ENCODE results near the gene AFAP1. TPM values are rescaled to one million over a fixed set of nuclear protein-coding genes. Genes with fewer than 3 reads are reported as not detected.

Gene AFAP1
- polyA plus RNA-seq, 3 donors, result 18.7 to 26.2 (median 22.8) TPM

DNA sequence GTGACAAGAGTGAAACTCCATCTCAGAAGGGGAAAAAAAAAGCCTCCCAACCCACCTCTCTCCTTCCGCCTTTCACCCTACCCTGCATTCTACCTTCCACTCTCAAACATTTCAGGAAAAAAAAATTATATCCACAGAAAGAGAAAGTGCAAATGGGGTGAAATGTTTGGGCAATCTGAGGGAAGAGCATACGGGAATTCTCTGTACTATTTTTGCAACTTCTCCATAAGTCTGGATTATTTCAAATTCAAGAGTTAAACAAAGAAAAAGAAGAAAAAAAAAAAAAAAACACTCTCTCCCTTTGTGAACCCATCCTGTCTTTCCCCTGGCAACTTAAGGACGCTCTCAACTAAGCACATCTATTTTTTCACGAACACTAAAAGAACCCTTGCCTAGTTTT lies 41.3 kb downstream of the AFAP1 start:
- no peak for DNase-seq

- DNase-seq, result no peak
These were observed 41.9 kb downstream of the AFAP1 start for GRCh38 chr4:7897811-7898210.

DNA sequence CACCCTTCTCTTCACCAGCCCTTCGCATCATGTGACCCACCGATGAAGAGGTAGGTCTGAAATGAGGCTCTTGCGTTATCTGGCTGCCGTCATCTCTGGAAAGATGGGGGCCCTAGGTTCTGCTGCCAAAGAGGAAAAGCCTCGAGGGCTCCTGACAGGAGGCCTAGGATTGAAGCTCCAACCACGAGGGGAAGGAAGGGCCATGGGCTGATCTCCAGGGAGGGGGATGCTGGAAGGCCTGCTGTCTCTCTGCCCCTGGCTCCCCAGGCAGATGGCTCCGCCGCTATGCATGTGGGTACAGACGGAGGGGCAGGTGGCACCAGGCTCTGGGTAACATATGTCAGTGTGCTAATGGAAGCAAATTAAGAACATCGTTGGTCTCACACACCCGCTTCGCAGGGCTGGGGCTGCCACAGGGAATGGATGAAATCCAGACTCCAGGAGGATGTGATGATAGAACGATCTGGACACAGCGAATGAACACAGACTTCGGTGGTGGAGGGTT lies 44.9 kb downstream of the AFAP1 start:
- DNase-seq, result no peak

DNA sequence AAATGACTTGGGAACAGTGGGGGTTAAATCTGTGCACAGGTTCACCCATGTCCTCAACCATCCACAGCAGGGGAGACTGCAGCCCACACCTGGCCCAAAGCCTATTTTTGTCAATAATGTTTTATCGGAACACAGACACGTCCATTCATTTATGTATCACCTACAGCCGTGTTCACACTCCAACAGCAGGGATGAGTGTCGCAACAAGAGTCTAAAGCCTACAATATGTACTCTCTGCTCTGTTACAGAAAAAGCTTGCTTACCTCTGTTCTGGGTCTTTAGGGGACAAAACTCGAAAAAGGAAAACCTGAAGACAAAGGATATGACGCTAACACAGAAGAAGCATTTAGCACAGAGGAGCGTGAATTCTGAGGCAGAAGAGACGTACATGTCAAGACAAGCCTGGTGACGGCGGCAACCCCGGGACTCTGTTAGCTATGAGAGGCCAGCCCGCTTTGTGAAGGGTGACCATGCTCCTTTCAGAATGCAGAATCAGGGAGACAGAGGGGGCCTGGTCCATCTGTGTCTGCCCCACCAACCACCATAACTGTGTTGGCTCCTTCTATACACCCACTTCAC lies 45.5 kb downstream of the AFAP1 start:
- no peak for DNase-seq

DNA sequence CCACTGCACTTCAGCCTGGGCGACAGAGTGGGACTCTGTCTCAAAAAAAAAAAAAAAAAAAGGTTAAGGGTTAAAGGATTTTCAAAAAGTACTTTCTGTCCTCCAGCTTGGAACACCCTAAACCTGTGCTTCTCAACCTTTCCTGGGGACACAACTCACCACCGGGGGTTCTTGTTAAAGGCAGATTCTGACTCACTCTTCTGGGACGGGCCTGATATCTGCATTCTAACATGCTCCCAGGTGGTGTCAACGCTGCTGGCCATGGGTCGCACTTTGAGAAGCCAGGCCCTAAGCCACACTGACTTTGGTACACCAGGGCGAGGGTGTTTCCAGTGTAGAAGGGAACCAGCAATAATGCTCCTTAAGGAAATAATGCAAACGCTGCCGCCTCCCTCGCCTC lies 46.1 kb downstream of the AFAP1 start:
- no peak for DNase-seq

DNA sequence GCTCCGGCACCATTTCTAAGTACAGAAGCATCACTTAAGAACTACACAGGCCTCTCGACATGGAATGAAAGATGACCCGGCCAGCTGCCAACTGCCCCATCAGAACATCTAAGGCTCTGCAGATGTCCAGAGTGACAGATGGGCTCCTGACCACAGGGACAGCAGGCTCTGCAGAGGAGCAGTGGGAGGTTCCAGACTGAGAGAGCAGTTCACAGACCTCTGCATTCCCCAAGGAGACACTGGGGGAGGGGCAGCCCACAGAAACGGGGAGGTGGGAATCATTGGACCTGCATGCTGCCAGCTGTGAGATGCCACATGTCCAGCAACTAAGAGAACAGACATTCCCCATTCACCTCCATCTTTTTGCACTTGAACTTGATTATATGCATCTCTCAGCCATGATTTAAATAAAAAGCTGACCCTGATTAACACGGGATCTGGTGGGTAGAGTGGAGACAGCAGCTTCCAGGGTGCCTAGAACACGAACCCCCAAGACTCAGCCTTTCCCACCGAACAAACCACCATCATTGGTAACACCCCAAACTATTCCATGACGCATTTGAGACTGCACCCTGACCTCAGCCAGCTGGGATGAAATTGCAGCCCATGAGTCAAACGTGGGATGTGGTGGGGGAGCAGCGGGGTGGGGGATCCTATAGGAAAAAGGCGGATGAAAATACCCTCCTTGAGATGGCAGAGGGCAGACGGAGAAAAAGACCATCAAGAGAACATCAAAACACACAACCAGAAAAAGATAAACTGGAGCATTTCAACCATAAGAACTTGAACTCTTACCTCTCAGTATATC lies 47.2 kb downstream of the AFAP1 start:
- DNase-seq, result peak; percentile 85

GRCh38 chr4:7890635-7891393 lies 48.8 kb downstream of the AFAP1 start:
- no peak for DNase-seq

GRCh38 chr4:7887436-7887835 lies 52.2 kb downstream of the AFAP1 start:
- DNase-seq, result no peak

DNA sequence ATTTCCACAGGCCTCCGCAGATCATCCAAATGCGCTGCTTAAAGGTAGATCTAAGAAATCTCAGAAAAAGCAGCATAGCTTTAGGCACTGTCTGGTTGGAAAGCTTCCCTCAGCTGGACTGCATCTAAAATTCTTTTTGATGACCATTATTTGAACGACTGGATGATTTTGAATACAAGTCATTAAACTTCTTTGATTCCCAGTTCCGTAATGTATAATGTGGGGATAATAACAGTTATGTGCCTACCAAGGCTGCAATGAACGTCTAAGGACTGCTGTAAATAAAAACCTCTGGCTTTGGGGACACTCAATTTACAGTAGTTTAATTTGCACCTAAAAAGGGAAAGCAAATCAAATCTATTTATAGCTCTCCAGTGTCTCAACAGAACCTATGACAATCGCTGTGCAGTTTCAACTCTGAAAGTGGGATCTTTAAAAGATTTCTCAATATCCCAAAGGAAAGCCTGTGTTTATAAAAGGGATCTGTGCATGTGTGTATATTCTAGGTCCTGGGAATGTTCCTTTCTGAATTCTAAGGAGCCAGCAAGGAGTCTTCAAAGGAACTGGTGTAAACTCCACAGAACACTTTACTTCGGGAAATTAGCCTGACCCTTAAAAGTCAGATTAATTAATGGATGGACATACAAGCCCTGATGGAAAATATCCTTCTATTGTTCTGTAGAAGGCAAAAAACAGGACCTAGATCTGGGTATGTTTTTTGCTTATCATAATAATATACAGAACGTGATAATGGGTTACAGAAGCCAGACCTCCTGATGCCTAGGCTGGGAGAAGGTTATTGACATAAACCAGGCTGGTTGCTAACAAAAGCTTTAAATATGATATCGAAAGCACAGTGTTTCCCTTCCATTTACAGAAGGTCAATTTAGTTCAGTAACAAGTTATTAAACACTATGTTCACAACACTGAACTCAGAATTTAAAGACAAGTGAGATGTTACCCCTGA lies 53.4 kb downstream of the AFAP1 start:
- DNase-seq, result no peak

DNA sequence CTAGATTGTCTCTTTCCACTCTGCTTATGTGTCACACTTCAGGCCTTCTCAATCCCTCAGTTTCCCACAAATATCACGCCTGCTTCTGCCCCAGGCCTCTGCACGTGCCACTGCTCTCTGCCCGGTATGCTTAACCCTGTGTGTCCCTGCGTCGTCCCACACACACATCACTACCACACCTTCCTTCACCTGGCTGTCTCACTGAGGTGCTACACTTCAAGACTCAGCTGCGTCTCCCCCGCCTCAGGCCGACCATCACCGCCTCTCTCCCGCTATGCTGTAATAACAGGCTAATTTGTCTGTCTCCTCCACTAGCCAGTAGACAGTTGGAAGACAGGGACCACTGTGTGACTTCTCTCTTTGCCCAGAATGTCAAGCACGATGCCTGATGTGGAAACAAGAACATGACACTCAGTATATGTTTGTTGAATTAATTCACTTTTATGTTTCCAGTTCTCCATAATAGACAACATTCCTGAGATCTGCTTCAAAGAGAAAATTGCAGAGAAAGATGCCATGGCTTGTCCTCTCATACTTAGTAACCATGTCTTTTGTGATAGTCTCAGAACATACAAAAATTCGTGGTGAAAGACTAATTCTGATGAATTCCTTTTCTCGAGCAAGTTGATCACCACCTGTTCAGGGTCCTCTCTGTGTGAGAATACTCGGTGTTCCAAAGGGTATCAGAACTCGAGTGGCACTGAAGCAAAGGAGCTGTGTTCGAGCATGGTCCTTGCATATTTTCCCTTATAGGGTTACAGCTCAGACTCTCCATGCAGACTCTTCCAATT lies 54.2 kb downstream of the AFAP1 start:
- no peak for DNase-seq

DNA sequence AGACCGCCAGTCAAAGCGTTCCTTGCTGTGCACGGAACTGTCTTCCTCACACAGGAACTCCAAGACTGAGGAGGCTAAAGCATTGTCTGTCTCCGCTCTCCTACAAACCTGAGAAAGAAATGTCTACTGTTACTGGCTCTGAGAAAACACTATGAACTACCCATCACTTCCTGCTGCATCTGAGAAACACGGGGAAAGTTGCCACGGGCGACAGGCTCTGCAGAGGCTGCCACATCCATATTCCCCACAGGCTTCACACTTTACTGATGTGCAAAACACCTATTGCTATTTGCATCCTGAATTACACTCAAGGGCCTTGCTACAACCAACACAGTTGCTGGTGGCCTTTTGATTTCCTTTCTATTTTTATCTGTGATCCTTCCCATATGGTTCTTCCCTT lies 59.0 kb downstream of the AFAP1 start:
- DNase-seq, result no peak

GRCh38 chr4:7879127-7879526 lies 60.5 kb downstream of the AFAP1 start:
- no peak for DNase-seq

GRCh38 chr4:7878323-7878722 lies 61.3 kb downstream of the AFAP1 start:
- DNase-seq, result no peak

DNA sequence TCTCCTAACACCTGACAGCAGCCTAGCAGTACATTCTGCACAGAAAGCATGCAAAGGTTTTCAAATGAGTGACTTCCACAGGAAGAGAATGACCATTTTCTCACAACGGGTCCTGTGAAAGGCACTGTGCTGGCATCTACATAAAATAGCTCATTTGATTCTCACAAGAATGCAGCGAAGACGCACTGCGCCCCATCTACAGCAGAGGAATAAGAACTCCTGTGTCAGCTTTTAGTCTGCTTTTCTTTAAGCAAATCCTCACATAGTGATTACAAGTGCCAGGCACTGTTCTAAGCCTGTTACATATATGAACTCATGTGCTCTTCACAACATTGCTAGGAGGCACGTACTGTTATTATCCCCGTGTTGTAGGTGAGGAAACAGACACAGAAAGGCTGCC lies 62.5 kb downstream of the AFAP1 start:
- DNase-seq, result no peak

DNA sequence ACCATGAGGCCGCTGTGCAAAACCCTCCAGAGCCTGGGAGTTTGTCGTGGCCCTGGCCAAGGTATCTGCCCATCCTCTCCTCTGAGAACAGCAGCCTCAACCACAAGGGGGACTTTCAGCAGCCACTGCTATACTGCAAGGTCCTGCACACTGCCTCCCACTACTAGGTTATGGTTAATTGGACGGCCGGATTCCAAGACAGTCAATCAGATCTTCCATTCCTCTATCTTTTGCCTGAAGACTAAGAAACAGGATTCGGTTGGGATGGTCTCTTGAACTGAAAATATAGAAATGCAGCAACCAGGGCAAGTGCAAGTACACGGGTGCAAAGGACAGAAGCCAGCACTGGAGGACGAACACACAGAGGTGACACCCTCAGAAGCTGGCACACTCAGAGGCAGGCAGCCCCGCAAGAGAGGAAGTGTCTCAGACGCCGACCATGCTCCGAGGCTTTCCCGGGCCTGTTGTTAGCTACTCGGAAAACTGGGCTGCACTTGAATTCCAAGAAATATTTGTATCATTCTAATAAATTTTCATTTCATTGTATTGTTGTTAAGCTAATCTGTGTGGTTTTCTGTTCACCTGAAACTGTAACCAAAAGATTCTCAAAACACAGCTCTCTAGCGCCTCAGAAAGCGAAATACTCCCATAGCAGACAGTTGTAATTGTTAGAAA lies 63.3 kb downstream of the AFAP1 start:
- no peak for DNase-seq

- DNase-seq, result no peak
These were observed 64.8 kb downstream of the AFAP1 start for GRCh38 chr4:7874838-7875237.

- DNase-seq, result no peak
These were observed 65.8 kb downstream of the AFAP1 start for GRCh38 chr4:7873881-7874280.

- DNase-seq, result peak; percentile 78
These were observed 67.3 kb downstream of the AFAP1 start for GRCh38 chr4:7872264-7872771.

GRCh38 chr4:7871356-7871755 lies 68.3 kb downstream of the AFAP1 start:
- DNase-seq, result no peak

- DNase-seq, result no peak
These were observed 70.7 kb downstream of the AFAP1 start for GRCh38 chr4:7868892-7869471.
